HepG2 (cell line): ENCODE data around the gene REELD1. TPM values are rescaled to one million over a fixed set of nuclear protein-coding genes. Genes with fewer than 3 reads are reported as not detected.

Experiments used
- polyA plus RNA-seq, 8 experiments: library from polyadenylated mRNA; depleted of rRNA in 3 of 8; stranded (reverse) in 7 of 8; unstranded in 1 of 8; fragments of >200 nt; fragmentation: Illumina TruSeq in 4 of 8; extraction: Trizol in 4 of 8; gene quantifications; 2 replicates each; pipeline versions ENCODE4 v1.2.1 to v1.2.3, GENCODE V29; 2011 to 2016; ENCODE audit warnings: low read depth in 4 of 8, missing spikeins in 1 of 8, mixed read lengths in 1 of 8; ENCODE audit not compliant: insufficient read depth in 1 of 8
- total RNA-seq, 5 experiments: library from RNA; depleted of rRNA; stranded (reverse); fragments of >200 nt; fragmentation: Illumina TruSeq; extraction: Trizol; gene quantifications; 2 replicates each; pipeline ENCODE4 v1.2.3, GENCODE V29; 2016; ENCODE audit warnings: low read depth in 1 of 5

The REELD1 gene
- total and polyA plus RNA-seq, 2 of the 13 experiments (the other 11 are each of a cell fraction or from before 2014, with no cell fraction given) = 0.04 to 0.26 TPM

Other genes with a start within 250 kb of the REELD1 start
- 83.3 and 83.8 TPM in 2 replicates for gene LSM6, start 38.8 kb upstream of the REELD1 start, total RNA-seq (2016; rRNA removed; fragmentation: Illumina TruSeq; extraction: Trizol)
- 9.4 and 14.6 TPM in 2 replicates for gene LSM6, start 38.8 kb upstream of the REELD1 start, polyA plus RNA-seq (2011; rRNA removed)